H1 (cell line): ENCODE data around the gene KCNJ10. TPM values are rescaled to one million over a fixed set of nuclear protein-coding genes. Genes with fewer than 3 reads are reported as not detected.

ENCODE experiments used
- CHD7 ChIP-seq: fragments of 300-600 bp; sonication (generic); IDR thresholded peaks from 2 replicates; pipeline ENCODE4 v1.7.1; 2012; ENCODE audit warnings: low read length, moderate library complexity, mild to moderate bottlenecking, inconsistent platforms; ENCODE audit not compliant: insufficient replicate concordance
- CREB1 ChIP-seq: IDR thresholded peaks from 2 replicates; pipeline ENCODE4 v1.6.1; 2012; ENCODE audit warnings: inconsistent platforms
- HDAC2 ChIP-seq, 2 experiments: fragments of 300-600 bp in 1 of 2; sonication (generic) in 1 of 2; IDR thresholded peaks; 2 replicates each; pipeline ENCODE4 v1.6.1; 2011 to 2012; ENCODE audit warnings: low read depth in 2 of 2, low read length in 2 of 2, mild to moderate bottlenecking in 2 of 2, moderate library complexity in 2 of 2, borderline replicate concordance in 1 of 2, inconsistent platforms in 1 of 2
- JUND ChIP-seq: IDR thresholded peaks from 2 replicates; pipeline ENCODE4 v1.6.1; 2011; ENCODE audit warnings: mild to moderate bottlenecking, improper control_type of control experiment, low read length
- RBBP5 ChIP-seq: IDR thresholded peaks from 2 replicates; pipeline ENCODE4 v1.7.1; 2012; ENCODE audit warnings: low read depth, mild to moderate bottlenecking, inconsistent platforms, low read length, moderate library complexity, borderline replicate concordance
- SAP30 ChIP-seq: fragments of 300-600 bp; sonication (generic); IDR thresholded peaks from 2 replicates; pipeline ENCODE4 v1.7.1; 2012; ENCODE audit warnings: low read length, moderate library complexity, mild to moderate bottlenecking, inconsistent platforms; ENCODE audit not compliant: insufficient read depth, insufficient replicate concordance
- polyA plus RNA-seq, 7 experiments: library from polyadenylated mRNA; depleted of rRNA in 3 of 7; stranded (reverse) in 5 of 7; unstranded in 2 of 7; fragments of >200 nt in 5 of 7; fragments of 200-250 nt in 2 of 7; gene quantifications; 1 replicate in 5 of 7; 2 replicates in 1 of 7; 4 replicates in 1 of 7; pipeline versions ENCODE4 v1.2.1 to v1.2.3, GENCODE V29; 2011 to 2013; ENCODE audit warnings: missing spikeins in 2 of 7, mixed read lengths in 2 of 7
- total RNA-seq: library from RNA; stranded (reverse); fragmentation: NEBNext Ultra II Directional; extraction: Animal tissue kit (Norgen Biotek cat#: 25700); gene quantifications from 2 replicates; pipeline ENCODE4 v1.2.1, GENCODE V29; 2021

Gene KCNJ10
- total and polyA plus RNA-seq, 2 of the 8 experiments (the other 6 are each of a cell fraction or from before 2014, with no cell fraction given), result 1.7 to 2.4 TPM

- peak; percentile 24 for TF ChIP-seq CHD7
- peak in 1 of 2 experiments; percentile 77; a peak in 2 of 4 replicates for TF ChIP-seq HDAC2 (IDR thresholded peaks at IDR 0.05; ENCODE audit: borderline replicate concordance in 1 of 2, low read depth in 2 of 2, low read length in 2 of 2)
- no peak for TF ChIP-seq CREB1
- TF ChIP-seq JUND, result no peak
- TF ChIP-seq SAP30, result peak; percentile 89
- no peak for TF ChIP-seq RBBP5
Measured at GRCh38 chr1:160046494-160047110, 23.4 kb downstream of the KCNJ10 start (continued).
